Muscle of leg (tissue), 16 donors: ENCODE measurements around the gene RIN3. TPM values are rescaled to one million over a fixed set of nuclear protein-coding genes. Genes with fewer than 3 reads are reported as not detected.

Experiments
- DNase-seq: peaks from one replicate; pipeline ENCODE4 v3.0.0; 2013
- H3K27ac ChIP-seq: one replicate; pipeline ENCODE4 v1.5.1; 2013; ENCODE audit warnings: mild to moderate bottlenecking, low read length, control low read depth
- H3K27me3 ChIP-seq: one replicate; pipeline ENCODE4 v1.6.1; 2013; ENCODE audit warnings: low read length; ENCODE audit not compliant: control insufficient read depth, insufficient read depth
- H3K36me3 ChIP-seq: one replicate; pipeline ENCODE4 v1.6.1; 2013; ENCODE audit warnings: low read length; ENCODE audit not compliant: control insufficient read depth, insufficient read depth
- H3K4me1 ChIP-seq: one replicate; pipeline ENCODE4 v1.6.1; 2013; ENCODE audit warnings: low read length; ENCODE audit not compliant: control insufficient read depth, insufficient read depth
- H3K4me3 ChIP-seq: one replicate; pipeline ENCODE4 v1.5.1; 2013; ENCODE audit warnings: low read length, control low read depth
- H3K9me3 ChIP-seq: replicated peaks from 2 replicates; pipeline ENCODE4 v1.6.1; 2013; ENCODE audit warnings: low read depth, low read length; ENCODE audit not compliant: control insufficient read depth
- WGBS: methylation state at CpG from one replicate; pipeline ENCODE4 v1.1.5; 2013; ENCODE audit warnings: missing lambda C conversion rate; ENCODE audit not compliant: insufficient coverage; 5-methylcytosine and 5-hydroxymethylcytosine counted together
- long read RNA-seq, 11 donors: transcript quantifications; one replicate each; lab custom pipeline, GENCODE V29; 2026
- polyA plus RNA-seq, 8 donors: library from polyadenylated mRNA; unstranded; fragments of 120-200 nt; gene quantifications; one replicate each; pipeline versions ENCODE4 v1.2.1 to v1.2.3, GENCODE V29; 2013; ENCODE audit warnings: inconsistent platforms in 1 of 8, low replicate concordance in 1 of 8; ENCODE audit not compliant: insufficient read length in 8 of 8, insufficient read depth in 1 of 8
- total RNA-seq: library from RNA; stranded (reverse); fragments of 120-200 nt; gene quantifications from one replicate; pipeline ENCODE4 v1.2.4, GENCODE V29; 2013

RIN3 gene
- total RNA-seq (4.3 TPM), polyA plus RNA-seq (10 to 100 TPM; 11.1 to 18.2 (median 14.1) TPM)
- long read RNA-seq, donor 1: 0 reads
- long read RNA-seq, donor 2: 0 reads
- long read RNA-seq, donor 3, partial matches to known transcripts: 0 of 3 reads
- long read RNA-seq, donor 3, other reads (novel, unspliced or antisense): 0 of 3 reads
- long read RNA-seq, donor 4, partial matches to known transcripts: 6 of 7 reads
- long read RNA-seq, donor 4, other reads (novel, unspliced or antisense): 0 of 7 reads
- long read RNA-seq, donor 5, partial matches to known transcripts: 9 of 9 reads
- long read RNA-seq, donor 5, other reads (novel, unspliced or antisense): 0 of 9 reads
- long read RNA-seq, donor 6: 0 reads
- long read RNA-seq, donor 7: 0 reads
- long read RNA-seq, donor 8: 0 reads
- long read RNA-seq, donor 9: 0 reads
- long read RNA-seq, donor 10, full-length matches to known transcripts: 1 of 6 reads
- long read RNA-seq, donor 10, partial matches to known transcripts: 5 of 6 reads
- long read RNA-seq, donor 10, other reads (novel, unspliced or antisense): 0 of 6 reads
- long read RNA-seq, donor 11: 0 reads

DNA sequence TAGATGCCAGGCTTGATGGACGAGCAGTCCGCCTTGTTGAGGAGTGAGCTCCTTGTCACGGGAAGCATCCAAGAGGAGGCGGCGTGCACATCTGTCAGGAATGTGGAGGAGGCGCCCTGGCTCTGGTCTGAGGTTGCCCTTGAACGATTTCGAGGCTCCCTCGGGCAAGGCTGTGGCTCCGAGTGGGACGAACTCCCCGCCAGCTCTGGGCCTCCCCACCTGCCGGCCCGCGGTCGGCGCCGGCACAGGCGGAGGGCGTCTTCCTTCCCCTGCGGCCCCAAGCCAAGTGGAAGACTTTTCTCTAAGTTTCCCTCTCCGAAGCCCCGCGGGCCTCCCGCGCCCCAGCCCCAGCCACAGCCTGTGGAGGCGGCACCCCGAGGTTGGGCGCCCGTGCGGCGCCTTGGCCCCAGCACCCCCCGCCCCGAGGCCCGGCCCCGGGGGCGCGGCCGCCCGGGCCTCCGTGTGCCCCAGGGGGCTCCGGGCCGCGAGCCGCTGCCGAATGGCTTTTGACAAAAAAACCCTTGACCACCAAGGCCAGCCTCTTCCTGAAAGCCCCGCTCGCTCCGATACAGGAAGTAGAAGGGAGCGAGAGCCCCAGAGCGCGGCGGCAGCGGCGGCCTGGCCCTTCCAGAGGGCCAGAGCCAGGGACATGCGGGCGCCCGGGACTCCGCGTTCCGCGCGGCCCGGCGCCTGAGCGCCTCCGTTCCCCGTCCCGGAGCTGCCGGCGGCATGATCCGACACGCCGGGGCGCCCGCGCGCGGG lies at the start of gene RIN3:
Gene RIN3 (plus strand): TSS at position 578 of the 762 bp plus-strand sequence. CDS start 152 bp downstream, at position 730.
- Histone ChIP-seq H3K27ac (peak within 1 kb of the TSS; percentile 76), H3K27me3 (peaks cover 3% of the 10 kb centered on the region), H3K4me3 (peak within 1 kb of the TSS; percentile 76), H3K9me3 (no peaks in the 10 kb centered on the region), H3K4me1 (peaks cover 36% of the 10 kb centered on the region), H3K36me3 (no peaks in the 10 kb centered on the region)
- WGBS: 2% methylated on average over 79 of the region's 79 CpGs
- DNase-seq: peak; percentile 84

DNA sequence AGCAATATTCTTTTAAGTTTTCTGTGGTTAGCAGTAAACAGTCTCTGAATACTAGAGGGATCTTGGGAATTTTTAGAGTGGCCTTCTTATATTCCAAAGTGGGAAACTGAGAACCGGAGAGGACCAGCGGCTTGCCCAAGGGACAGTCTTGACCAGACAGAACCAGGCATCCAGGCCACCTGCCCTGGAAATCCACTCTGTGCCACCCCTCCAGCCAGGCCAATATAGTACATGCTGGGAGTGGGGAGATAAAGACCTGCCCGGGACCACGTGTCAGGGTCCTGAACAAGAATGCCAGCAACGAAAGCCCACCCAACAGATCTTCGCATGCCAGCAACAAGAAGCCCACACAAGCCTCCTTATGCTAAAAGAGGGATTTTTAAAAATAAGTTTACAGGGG lies 49.4 kb upstream of the RIN3 start:
- Histone ChIP-seq H3K4me1 (peaks cover 29% of the 10 kb centered on the region), H3K9me3 (peaks cover 11% of the 10 kb centered on the region), H3K36me3 (no peaks in the 10 kb centered on the region), H3K4me3 (no peak overlapping the region), H3K27ac (no peak overlapping the region), H3K27me3 (no peaks in the 10 kb centered on the region)
- no peak for DNase-seq
- WGBS: 73% methylated on average over 2 of the region's 6 CpGs

GRCh38 chr14:92464716-92465115 lies 48.9 kb upstream of the RIN3 start:
- Histone ChIP-seq H3K4me1 (peaks cover 23% of the 10 kb centered on the region), H3K9me3 (peaks cover 11% of the 10 kb centered on the region), H3K4me3 (no peak overlapping the region), H3K27ac (no peak overlapping the region), H3K36me3 (no peaks in the 10 kb centered on the region), H3K27me3 (no peaks in the 10 kb centered on the region)
- WGBS: 89% methylated on average over 8 of the region's 9 CpGs
- no peak for DNase-seq

GRCh38 chr14:92465353-92466055 lies 48.1 kb upstream of the RIN3 start:
- no peak overlapping the region for H3K27ac ChIP-seq
- no peak overlapping the region for H3K4me3 ChIP-seq
- peaks cover 15% of the 10 kb centered on the region for H3K4me1 ChIP-seq
- no peaks in the 10 kb centered on the region for H3K27me3 ChIP-seq
- WGBS: 56% methylated on average over 8 of the region's 13 CpGs
- DNase-seq: no peak
- H3K9me3 ChIP-seq: peaks cover 11% of the 10 kb centered on the region
- no peaks in the 10 kb centered on the region for H3K36me3 ChIP-seq

GRCh38 chr14:92466059-92466458 lies 47.5 kb upstream of the RIN3 start:
- H3K27ac ChIP-seq: no peak overlapping the region

GRCh38 chr14:92469515-92469914 lies 44.1 kb upstream of the RIN3 start:
- WGBS: no CpG with 5 or more reads among the region's 2 CpGs
- peaks cover 11% of the 10 kb centered on the region for H3K9me3 ChIP-seq
- no peak overlapping the region for H3K4me3 ChIP-seq
- no peaks in the 10 kb centered on the region for H3K4me1 ChIP-seq
- no peaks in the 10 kb centered on the region for H3K27me3 ChIP-seq
- no peak overlapping the region for H3K27ac ChIP-seq
- no peak for DNase-seq
- no peaks in the 10 kb centered on the region for H3K36me3 ChIP-seq

More at GRCh38 chr14:92466059-92466458, 47.5 kb upstream of the RIN3 start:
- Histone ChIP-seq H3K9me3 (peaks cover 11% of the 10 kb centered on the region), H3K36me3 (no peaks in the 10 kb centered on the region), H3K4me3 (no peak overlapping the region), H3K4me1 (peaks cover 10% of the 10 kb centered on the region), H3K27me3 (no peaks in the 10 kb centered on the region)
- 83% methylated on average over 2 of the region's 3 CpGs for WGBS
- peak; percentile 69 for DNase-seq

DNA sequence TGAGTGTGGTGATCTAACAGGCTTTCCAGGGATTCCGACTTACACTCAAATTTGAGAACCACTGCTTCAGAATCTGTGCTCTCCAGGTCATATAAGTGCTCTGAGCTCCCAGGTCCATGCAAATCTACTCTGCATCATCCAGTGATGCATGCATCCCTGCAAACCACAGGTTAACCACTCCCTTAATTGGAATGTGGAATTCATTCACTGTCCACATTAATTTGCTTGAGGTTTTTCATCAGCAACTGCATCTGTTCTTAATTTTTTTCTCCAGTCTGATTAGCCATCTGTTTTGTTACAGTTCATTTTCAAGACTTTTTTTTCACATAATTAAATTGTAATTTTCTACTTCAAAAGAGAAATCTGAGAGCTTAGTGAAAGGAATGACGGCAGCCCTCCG lies 43.4 kb upstream of the RIN3 start:
- no peaks in the 10 kb centered on the region for H3K4me1 ChIP-seq
- H3K27ac ChIP-seq: no peak overlapping the region
- no peak for DNase-seq
- peaks cover 11% of the 10 kb centered on the region for H3K9me3 ChIP-seq
- no peak overlapping the region for H3K4me3 ChIP-seq
- H3K27me3 ChIP-seq: no peaks in the 10 kb centered on the region
- no peaks in the 10 kb centered on the region for H3K36me3 ChIP-seq
- 89% methylated on average over 1 of the region's 3 CpGs for WGBS

DNA sequence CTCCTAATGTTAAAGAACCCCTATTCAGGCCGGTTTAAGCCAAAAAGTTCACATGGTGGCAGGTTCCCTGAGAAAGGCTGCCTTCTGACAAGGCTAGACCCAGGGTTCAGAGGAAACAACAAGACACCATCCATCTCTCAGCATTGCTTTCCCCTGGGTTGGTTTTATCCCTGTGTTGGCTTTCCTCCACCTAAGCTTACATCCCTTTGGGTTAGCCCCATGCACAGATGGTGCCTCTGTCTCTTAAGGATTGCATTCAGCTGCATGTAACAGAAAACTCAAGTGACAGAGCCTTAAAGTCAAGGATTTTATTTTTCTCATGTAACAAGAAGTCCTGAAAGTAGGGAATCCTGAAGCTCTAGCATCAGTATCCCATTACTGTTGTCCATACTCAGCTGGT lies 42.8 kb upstream of the RIN3 start:
- DNase-seq: no peak
- Histone ChIP-seq H3K27me3 (no peaks in the 10 kb centered on the region), H3K9me3 (peaks cover 11% of the 10 kb centered on the region), H3K27ac (no peak overlapping the region), H3K4me3 (no peak overlapping the region), H3K4me1 (no peaks in the 10 kb centered on the region), H3K36me3 (no peaks in the 10 kb centered on the region)
- 88% methylated on average over 1 of the region's 1 CpG for WGBS

DNA sequence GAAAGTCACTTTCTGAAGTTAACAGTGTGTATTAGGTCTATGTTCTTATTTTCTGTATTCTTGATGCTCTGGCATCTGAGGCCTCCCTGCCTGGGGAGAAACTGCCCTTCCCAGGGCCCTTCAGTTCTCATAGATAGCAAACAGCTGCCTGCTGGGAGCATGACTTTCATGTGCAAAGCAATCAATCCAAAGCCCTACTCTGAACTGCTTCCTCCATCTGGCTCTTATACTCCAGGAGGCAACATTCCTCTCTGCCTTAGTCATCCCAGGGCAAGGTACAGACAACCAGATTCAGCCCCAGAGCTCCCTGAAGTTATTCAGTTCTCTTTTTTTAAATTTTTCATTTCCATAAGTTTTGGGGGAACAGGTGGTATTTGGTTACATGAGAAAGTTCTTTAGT lies 41.7 kb upstream of the RIN3 start:
- Histone ChIP-seq H3K4me1 (no peaks in the 10 kb centered on the region), H3K9me3 (peaks cover 7% of the 10 kb centered on the region), H3K36me3 (no peaks in the 10 kb centered on the region), H3K27ac (no peak overlapping the region), H3K27me3 (no peaks in the 10 kb centered on the region), H3K4me3 (no peak overlapping the region)
- DNase-seq: no peak

- Histone ChIP-seq H3K27ac (no peak overlapping the region), H3K9me3 (peaks cover 2% of the 10 kb centered on the region), H3K4me3 (no peak overlapping the region), H3K27me3 (no peaks in the 10 kb centered on the region), H3K36me3 (no peaks in the 10 kb centered on the region), H3K4me1 (no peaks in the 10 kb centered on the region)
- 100% methylated on average over 1 of the region's 1 CpG for WGBS
- no peak for DNase-seq
Measured at GRCh38 chr14:92472860-92473259, 40.7 kb upstream of the RIN3 start.
